Measurements from ENCODE around the gene KIF11. TPM values are rescaled to one million over a fixed set of nuclear protein-coding genes. Genes with fewer than 3 reads are reported as not detected.

KIF11 gene
- total RNA-seq, 1 experiment from 2014 or later = 33.8 TPM

GRCh38 chr10:92550924-92551323 is 42.0 kb upstream of the KIF11 start:
- Histone ChIP-seq H3K4me2 (ENCODE audit: low read length) (no peak overlapping the region), H3K9me3 (ENCODE audit: control insufficient read depth in 1 of 2, insufficient read depth in 1 of 2, low read depth in 1 of 2, low read length in 2 of 2) (peaks cover 0 to 5% of the 10 kb centered on the region in 2 experiments; a peak in 1 of 4 replicates), H3K27me3 (ENCODE audit: insufficient read depth, low read length) (no peaks in the 10 kb centered on the region), H3K36me3 (ENCODE audit: control insufficient read depth in 1 of 2, insufficient read depth in 2 of 2, low read length in 2 of 2) (peaks cover 0 to 22% of the 10 kb centered on the region in 2 experiments; a peak in 1 of 4 replicates), H3K27ac (ENCODE audit: low read depth, low read length) (no peak overlapping the region), H3K79me2 (ENCODE audit: insufficient read depth, low read length) (peaks cover 62% of the 10 kb centered on the region), H3K4me3 (replicated peaks in 1 of 2; ENCODE audit: low read depth in 1 of 2, low read length in 2 of 2) (no peak overlapping the region), H3K9me2 (ENCODE audit: insufficient read depth) (no peaks in the 10 kb centered on the region), H2AFZ (ENCODE audit: low read depth, low read length, poor library complexity, severe bottlenecking) (no peak overlapping the region), H3K4me1 (ENCODE audit: control insufficient read depth in 1 of 2, insufficient read depth in 2 of 2, low read length in 2 of 2) (no peaks in the 10 kb centered on the region), H3K9ac (ENCODE audit: low read length) (no peak overlapping the region), H4K20me1 (ENCODE audit: insufficient read depth) (no peaks in the 10 kb centered on the region)
- ChIA-PET RAD21 (ENCODE audit: low non-redundant PET in 1 of 2, low total read pairs in 2 of 2, uncharacterized antibody in 2 of 2, unreplicated experiment in 2 of 2) (no interaction called here), CTCF (no interaction called here), POLR2A (no interaction called here)
- TF ChIP-seq CTCF (IDR thresholded peaks at IDR 0.05 in 2 of 3, conservative IDR thresholded peaks at IDR 0.05 in 1 of 3; ENCODE audit: borderline replicate concordance in 1 of 3, insufficient read depth in 1 of 3, low read depth in 2 of 3, low read length in 2 of 3) (0 out of 6 replicates have a peak, but pooled peaks of 1 of the 3 experiments have one; percentile 4), MAX (IDR thresholded peaks at IDR 0.05) (no peak)
- DNase-seq (ENCODE audit: low read depth, low spot score) (no peak), ATAC-seq (no peak)
- intact Hi-C loops (cut with micrococcal nuclease) = no loop called here
- no TSS peak for BruUV-seq (replicated peaks)

- RAD21 ChIA-PET (ENCODE audit: low non-redundant PET in 1 of 2, low total read pairs in 2 of 2, uncharacterized antibody in 2 of 2, unreplicated experiment in 2 of 2) = no interaction called here
- peaks cover 0 to 5% of the 10 kb centered on the region in 2 experiments; a peak in 1 of 4 replicates for H3K9me3 ChIP-seq (ENCODE audit: control insufficient read depth in 1 of 2, insufficient read depth in 1 of 2, low read depth in 1 of 2, low read length in 2 of 2)
- no peaks in the 10 kb centered on the region for H3K27me3 ChIP-seq (ENCODE audit: insufficient read depth, low read length)
- H4K20me1 ChIP-seq (ENCODE audit: insufficient read depth) = no peaks in the 10 kb centered on the region
- no peak overlapping the region for H3K4me3 ChIP-seq (replicated peaks in 1 of 2; ENCODE audit: low read depth in 1 of 2, low read length in 2 of 2)
- TF ChIP-seq CBX3 (IDR thresholded peaks at IDR 0.05; ENCODE audit: low read depth) (no peak), CTCF (IDR thresholded peaks at IDR 0.05 in 2 of 3, conservative IDR thresholded peaks at IDR 0.05 in 1 of 3; ENCODE audit: borderline replicate concordance in 1 of 3, insufficient read depth in 1 of 3, low read depth in 2 of 3, low read length in 2 of 3) (peak in 2 of 3 experiments; percentile 40 to 60; a peak in 3 of 6 replicates)
- H3K9me2 ChIP-seq (ENCODE audit: insufficient read depth) = no peaks in the 10 kb centered on the region
- ATAC-seq = peak; percentile 60
- no peak overlapping the region for H3K27ac ChIP-seq (ENCODE audit: low read depth, low read length)
- H3K36me3 ChIP-seq (ENCODE audit: control insufficient read depth in 1 of 2, insufficient read depth in 2 of 2, low read length in 2 of 2) = peaks cover 0 to 22% of the 10 kb centered on the region in 2 experiments; a peak in 1 of 4 replicates
- CTCF ChIA-PET = interaction anchor here (1.0 kb wide), 1 partner anchor 23 kb away, joined by 3 read pairs; no protein-coding TSS in a partner anchor
- intact Hi-C loops (cut with micrococcal nuclease) = no loop called here
- H3K4me1 ChIP-seq (ENCODE audit: control insufficient read depth in 1 of 2, insufficient read depth in 2 of 2, low read length in 2 of 2) = no peaks in the 10 kb centered on the region
- no peak overlapping the region for H3K9ac ChIP-seq (ENCODE audit: low read length)
- DNase-seq (ENCODE audit: low read depth, low spot score) = no peak
- no peak overlapping the region for H2AFZ ChIP-seq (ENCODE audit: low read depth, low read length, poor library complexity, severe bottlenecking)
- no peak overlapping the region for H3K4me2 ChIP-seq (ENCODE audit: low read length)
- BruUV-seq (replicated peaks) = no TSS peak
- peaks cover 51% of the 10 kb centered on the region for H3K79me2 ChIP-seq (ENCODE audit: insufficient read depth, low read length)
- POLR2A ChIA-PET = no interaction called here
These were observed 40.6 kb upstream of the KIF11 start for GRCh38 chr10:92552310-92552709.
